GM12864 (cell line): ENCODE data around the gene RAB13.

ENCODE experiments used
- DNase-seq: peaks from one replicate; pipeline ENCODE4 v3.0.0-alpha.2; 2011; ENCODE audit warnings: low read depth
- H3K4me3 ChIP-seq: 2 replicates; pipeline ENCODE4 v1.5.1; 2011; ENCODE audit warnings: mild to moderate bottlenecking, low read depth, low read length, control low read depth
- TF ChIP-seq, protein P1 (sequence below): IDR thresholded peaks from 2 replicates; pipeline ENCODE4 v1.5.1; 2011; ENCODE audit warnings: low read depth, mild to moderate bottlenecking, moderate library complexity, low read length, control low read depth, inconsistent platforms; ENCODE audit errors: missing control alignments

The RAB13 gene

DNA sequence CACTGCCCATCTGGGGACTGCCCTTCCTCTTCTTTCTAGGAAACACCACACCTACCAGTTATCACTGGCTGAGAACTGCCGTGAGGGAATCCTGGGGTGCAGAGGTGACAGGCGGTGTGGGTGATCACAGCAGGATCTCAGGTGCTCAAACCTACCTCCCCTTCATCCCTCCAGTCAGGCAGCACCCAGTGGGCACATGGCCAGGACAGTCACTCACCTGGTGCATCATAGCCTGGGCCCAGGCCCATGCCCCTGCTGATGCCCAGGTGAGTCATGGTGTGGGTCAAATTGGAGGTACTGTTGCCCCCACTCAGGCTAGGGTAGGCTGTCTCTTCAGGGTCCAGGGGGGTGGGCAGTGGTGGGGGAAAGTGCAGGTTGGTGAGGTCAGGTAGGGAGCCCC is 34.3 kb downstream of the RAB13 start:
- H3K4me3 ChIP-seq = no peak overlapping the region
- TF ChIP-seq, protein P1, sequence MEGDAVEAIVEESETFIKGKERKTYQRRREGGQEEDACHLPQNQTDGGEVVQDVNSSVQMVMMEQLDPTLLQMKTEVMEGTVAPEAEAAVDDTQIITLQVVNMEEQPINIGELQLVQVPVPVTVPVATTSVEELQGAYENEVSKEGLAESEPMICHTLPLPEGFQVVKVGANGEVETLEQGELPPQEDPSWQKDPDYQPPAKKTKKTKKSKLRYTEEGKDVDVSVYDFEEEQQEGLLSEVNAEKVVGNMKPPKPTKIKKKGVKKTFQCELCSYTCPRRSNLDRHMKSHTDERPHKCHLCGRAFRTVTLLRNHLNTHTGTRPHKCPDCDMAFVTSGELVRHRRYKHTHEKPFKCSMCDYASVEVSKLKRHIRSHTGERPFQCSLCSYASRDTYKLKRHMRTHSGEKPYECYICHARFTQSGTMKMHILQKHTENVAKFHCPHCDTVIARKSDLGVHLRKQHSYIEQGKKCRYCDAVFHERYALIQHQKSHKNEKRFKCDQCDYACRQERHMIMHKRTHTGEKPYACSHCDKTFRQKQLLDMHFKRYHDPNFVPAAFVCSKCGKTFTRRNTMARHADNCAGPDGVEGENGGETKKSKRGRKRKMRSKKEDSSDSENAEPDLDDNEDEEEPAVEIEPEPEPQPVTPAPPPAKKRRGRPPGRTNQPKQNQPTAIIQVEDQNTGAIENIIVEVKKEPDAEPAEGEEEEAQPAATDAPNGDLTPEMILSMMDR = no peak
- DNase-seq = no peak

DNA sequence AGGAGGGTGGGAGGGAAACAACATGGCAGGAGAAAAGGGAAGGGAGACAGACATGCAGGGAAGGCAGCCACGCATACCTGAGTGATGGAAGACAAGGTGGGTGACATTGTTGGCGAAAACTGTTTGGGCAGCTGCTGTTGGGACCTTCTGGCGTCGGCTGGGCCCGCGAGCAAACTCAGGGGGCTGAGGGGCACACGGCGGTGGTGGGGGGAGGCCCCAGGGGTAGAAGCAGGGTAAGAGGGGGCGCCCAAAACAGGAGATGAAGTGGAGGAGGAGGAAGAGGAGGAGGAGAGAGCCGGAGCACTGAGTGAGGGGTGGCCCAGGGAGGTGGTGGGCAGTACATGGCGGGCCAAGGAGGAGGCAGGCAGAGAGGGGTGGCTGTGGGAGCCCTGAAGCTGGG is 35.0 kb downstream of the RAB13 start:
- TF ChIP-seq, protein P1 = no peak
- DNase-seq = no peak
- H3K4me3 ChIP-seq = no peak overlapping the region

DNA sequence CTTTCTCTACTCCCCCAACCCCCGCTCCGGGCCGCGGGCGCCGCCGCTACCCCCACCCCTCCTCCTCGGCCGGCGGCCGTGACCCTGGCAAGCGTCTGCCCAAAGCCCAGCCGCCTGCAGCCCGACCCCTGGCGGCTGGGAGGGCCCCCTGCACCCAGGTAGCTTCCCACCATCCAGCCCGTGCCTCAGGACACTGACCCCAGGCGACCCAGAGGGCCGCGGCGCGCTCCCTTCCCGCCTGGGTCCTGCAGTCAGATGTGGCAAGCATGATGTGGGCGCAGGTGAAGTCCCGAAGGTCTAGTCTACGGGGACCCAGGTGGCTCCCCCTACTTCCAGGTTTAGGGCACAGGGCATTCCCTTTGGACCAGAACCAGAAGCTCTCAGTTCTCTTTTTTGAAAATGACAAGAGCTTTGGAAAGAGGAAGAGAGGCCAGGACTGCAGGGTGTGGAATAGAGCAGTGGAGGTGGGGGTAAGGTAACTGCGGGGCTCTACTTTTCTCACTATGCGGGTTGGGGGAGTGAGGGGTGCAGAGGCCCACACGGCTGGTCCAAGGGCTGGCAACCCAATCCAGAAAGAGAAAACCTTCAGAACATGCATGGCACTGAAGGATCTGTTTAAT is 39.4 kb downstream of the RAB13 start, which contains the start of gene DENND4B:
Gene DENND4B (minus strand): TSS at position 97 of the 620 bp plus-strand sequence. CDS start 2,344 bp downstream, outside the sequence.
- peak within 1 kb of the TSS; percentile 78 for H3K4me3 ChIP-seq
- TF ChIP-seq, protein P1 = peak; percentile 86
- no peak for DNase-seq

DNA sequence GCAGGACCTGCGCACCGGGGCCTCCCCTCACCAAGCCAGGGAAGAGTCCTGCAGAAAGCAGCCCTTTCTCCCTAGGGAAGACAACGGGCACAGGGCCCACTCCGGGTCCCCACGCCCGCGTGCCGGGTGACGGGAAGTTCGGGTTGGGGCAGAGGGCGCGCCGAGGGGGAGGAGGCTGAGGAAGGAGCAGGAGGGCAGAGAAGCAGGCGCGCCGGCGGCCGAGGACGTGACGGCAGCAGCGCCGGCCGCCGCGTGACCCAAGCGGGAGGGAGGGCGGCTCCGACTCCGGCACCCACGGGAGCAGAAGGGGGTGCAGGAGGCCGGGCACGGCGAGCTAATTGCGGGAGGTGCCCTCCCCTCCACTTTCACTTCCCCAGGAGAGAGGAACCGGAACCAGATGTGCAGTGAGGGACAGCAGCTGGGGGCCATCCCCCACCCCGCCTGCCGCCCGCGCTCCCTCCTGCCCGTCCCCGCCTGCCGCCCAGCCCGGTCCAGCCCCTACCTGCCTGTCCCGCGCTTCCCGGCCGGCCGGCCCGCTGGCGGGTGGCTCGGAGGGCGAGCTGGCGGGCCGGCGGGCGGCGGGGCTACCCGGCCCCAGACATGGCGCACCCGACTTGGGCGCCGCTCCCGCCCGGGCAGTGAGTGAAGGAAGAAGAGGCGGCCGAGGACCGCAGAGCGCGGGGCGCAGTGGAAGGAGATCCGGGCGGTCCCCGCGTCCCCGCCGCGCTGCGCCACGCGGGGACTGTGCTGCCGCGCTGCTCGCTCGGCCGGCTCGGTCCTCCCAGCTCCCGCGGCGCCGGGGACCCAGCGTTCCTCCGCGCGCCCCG is 40.1 kb downstream of the RAB13 start:
- DNase-seq = peak; percentile 86
- H3K4me3 ChIP-seq = peak overlapping the region; percentile 78
- TF ChIP-seq, protein P1 = no peak

DNA sequence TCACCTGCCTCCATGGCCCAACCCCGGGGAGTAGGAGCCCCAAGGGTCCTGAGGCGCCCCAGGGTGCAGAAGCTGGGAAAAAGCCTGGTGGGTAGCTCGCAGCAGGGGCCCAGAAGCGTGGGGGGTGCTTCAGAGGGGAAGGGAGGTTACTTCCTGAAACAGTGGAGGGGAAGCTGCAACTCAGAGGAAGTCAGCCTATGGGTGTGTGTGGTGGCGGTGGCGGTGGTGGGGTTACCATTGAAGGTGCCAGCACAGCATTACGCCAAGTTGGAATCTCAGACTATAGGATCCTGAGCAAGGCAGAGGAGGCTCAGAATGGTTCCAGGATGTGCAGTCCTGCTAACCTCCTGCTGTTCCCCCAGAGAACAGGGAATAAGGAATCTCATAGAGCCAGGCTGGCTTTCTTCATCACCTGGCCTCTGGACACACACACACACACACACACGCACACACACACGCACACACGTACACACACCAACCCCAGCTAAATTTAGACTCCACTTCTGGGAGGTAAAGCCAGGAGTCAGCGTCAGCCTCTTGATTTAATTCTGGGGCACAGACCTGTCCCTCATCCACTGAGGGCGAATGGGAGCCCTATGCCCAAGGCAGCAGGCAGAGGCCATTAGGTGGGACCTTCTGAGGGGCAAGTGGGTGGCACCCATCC is 40.9 kb downstream of the RAB13 start:
- TF ChIP-seq, protein P1 = no peak
- peak overlapping the region; percentile 78 for H3K4me3 ChIP-seq
- DNase-seq = no peak

DNA sequence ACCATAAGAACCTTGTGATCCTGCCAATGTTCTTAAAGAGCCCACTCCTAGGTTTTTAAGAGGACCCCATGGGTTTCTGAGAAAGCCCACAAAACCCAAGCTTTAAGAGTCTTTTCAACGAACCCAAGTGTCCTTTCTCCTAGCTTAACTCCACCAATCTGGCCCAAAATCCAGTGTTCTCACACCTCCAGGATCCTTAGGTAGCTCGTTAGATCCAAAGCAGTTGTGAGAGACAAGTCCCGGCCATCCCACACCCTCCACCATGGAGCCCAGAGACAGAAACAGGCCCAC is 41.4 kb downstream of the RAB13 start:
- TF ChIP-seq, protein P1 = no peak
- DNase-seq = no peak
- peak overlapping the region; percentile 78 for H3K4me3 ChIP-seq
